Activated CD4-positive, alpha-beta T cell treated with anti-CD3 and anti-CD28 coated beads, Interleukin-2, amount 50 U/mL, for 24 hours (primary cell): Measurements from ENCODE around the gene AKTIP.
"Not testable (repeated sequence)": the region's sequence is repeated elsewhere in the genome, so short reads cannot be mapped to it uniquely, and the experiment has no call there.

Experiments
- DNase-seq, 2 donors: peaks; one replicate each; pipeline ENCODE4 v3.0.0-alpha.2; 2020; ENCODE audit warnings: low read depth in 1 of 2, low spot score in 1 of 2

Gene AKTIP

DNA sequence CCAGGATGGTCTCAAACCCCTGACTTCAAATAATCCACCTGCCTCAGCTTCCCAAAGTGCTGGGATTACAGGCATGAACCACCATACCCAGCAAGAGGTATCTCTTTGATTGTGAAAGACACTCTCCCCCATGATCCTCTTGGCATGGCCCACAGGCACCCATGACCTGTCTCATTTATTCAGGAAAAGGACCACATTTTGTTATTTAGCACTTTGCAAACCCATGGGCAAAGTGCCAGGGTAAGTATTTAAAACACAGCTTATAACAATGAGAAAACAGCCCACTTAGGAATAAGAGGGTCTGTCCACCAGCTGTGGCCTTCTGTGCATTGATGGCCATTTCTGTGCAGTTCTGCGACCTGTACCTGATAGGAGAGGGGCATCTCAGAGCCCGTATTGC lies 12.8 kb upstream of the AKTIP start:
- no peak for DNase-seq

DNA sequence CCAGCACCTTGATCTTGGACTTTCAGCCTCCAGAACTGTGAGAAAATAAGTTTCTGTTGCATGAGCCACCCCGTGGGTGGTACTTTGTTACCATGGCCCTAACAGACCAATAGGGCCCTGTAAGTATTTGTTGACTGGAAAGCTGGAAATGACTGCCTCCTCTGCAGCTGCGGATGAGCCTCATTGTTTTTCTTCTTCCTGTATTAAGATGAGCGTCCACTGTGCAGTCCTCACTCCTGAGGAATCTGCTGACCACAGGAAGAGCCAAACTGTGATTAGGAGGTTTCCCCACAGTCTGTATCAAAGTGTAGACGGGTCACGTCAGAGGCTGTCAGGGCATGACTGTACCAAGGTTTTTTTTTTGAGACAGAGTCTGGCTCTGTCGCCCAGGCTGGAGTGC lies 12.2 kb upstream of the AKTIP start:
- DNase-seq = no peak

DNA sequence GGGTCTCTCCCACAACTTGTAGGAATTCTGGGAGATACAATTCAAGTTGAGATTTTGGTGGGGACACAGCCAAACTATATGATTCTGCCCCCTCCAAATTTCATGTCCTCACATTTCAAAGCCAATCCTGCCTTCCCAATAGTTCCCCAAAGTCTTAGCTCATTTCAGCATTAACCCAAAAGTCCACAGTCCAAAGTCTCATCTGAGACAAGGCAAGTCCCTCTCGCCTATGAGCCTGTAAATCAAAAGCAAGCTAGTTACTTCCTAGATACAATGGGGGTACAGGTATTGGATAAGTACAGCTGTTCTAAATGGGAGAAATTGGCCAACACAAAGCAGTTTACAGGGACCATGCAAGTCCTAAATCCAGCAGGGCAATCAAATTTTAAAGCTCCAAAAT lies 9.8 kb upstream of the AKTIP start:
- not testable (repeated sequence) for DNase-seq

DNA sequence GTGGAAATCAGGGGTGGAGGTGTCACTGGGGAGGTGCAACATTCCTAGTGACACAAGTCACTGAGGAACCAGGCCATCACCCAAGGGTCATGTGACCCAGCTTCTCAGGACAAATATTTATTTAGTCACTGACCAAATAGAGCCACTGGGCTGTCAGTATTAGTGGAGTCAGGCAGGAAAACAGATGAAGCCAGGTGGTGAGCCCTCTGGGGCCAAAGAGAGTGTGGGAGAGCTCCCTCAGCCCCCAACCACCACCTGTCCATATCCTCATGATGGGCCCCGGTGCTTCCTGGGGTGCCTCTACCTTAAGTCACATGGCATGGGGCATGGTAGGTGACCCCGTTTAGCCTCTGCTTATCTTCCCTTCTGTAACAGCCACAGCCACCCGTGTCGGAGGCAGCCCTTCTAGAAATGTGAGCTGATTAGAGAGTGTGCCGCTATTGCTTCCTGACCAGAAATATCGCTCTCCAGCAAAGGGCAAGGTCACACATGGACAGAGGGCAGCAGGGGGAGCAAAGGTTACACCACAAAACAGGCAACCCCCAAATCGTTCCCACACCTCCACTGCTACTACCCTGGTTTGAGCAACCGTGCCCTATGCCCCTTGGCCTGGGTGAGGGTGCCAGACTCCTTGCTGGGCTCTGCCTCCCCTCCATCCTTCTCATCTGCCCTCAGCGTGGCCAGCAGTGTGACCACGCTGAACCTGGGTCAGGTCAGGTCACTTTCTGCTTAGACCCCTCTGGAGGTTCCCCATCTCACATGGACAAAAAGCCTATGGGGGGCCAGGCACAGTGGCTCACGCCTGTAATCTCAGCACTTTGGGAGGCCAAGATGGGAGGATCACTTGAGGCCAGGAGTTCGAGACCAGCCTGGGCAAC lies 8.6 kb upstream of the AKTIP start:
- no peak for DNase-seq

DNA sequence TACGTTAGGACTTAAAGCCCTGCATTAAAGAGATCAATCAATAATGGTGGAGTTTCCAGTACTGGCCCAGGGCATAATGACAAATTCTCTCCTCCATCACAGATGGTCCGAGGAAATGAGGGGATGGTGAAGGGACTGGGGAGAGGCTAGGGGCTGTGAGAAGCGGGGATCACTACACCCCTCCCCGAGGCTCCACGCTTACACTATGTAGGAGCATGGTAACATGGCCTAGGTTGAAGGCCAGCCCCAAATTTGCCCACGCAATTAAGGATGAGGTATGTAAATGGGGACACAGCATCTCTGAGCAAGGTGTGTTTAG lies 8.0 kb upstream of the AKTIP start:
- DNase-seq = no peak

DNA sequence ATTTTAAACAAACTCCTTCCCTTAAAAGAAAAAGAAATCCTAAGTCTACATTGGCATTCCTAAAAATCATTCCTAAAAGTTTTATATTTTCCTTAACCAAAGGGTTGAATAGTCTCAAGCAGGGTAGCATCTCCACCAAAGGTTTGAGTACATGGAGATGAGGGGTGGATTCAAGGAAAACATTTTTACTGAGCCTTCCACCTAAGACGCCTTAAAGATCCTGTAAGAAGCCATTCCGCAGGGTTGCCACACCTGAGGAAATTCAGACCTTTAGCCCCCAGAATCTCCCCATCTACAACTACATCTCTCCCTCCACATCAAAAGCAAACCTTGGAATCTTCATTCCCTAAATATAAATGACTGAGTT lies 7.7 kb upstream of the AKTIP start:
- DNase-seq = no peak

DNA sequence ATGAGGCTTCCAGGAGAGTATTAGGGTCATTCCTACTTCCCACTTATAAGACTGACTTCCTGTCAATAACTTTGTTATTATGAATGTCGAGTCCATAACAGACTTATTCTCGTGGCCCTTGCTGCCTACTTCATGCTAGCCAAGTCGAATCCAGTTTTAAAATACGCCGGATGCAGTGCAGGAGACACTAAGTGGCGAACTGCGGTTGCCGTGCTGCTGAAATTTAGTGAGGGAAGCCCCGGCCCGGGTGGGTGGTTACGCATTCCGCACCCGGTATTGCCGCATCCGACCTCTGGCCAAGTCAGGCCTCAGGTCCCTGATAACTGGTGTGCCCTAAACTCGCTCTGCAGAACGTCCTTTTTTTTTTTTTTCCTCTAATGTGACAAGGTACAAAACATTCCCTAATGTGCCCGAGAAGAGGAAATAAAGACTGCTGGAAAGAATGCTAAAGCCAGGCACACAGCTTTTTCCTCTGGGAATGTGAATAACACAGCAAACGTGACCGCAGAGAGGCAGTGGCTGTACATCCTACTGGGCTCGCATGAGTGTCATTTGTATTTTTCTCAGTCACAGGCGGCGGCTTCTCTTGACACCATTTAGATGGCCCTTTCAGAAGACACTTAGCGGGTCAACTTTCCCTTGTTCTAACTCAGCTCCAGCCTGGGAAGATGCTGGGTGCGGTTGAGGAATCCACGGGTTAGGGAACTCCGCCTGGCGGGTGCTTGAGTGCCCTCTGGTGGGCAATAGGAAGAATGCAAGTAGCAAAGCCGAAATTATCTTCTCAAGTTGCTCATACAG lies 7.1 kb upstream of the AKTIP start:
- DNase-seq = peak; percentile 24 to 35

DNA sequence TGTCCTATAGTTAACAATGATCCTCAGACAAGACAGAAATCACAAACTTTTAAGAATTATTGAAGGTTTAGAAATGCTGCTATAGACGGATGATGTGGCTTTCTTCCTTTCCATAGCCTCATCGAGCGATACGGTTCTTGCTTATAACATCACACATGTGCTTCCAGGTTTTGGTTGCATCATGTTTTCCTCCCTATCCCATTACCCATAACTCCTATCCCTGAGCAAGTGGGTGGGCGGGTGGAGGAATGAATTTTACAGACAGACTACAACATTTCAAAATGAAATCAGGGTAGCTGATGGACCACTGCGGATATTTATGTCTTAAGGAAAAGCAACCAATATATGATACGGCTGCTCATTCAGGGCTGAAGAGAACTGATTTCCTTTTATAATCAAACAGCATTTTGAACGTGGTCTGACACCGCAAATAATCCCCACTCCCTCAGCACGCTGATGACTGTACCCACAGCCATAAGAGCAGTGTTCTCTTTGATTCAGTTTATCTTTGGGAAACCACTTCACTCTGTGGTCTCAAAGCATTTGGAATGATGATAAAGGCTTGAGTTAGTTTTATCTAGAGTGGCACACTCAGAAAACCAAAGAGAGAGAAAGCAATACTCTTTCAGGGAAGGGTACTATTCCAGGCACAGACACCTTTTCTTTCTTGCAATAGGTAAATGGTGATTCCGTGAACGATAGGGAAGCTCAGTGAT lies 4.6 kb upstream of the AKTIP start:
- DNase-seq = no peak

DNA sequence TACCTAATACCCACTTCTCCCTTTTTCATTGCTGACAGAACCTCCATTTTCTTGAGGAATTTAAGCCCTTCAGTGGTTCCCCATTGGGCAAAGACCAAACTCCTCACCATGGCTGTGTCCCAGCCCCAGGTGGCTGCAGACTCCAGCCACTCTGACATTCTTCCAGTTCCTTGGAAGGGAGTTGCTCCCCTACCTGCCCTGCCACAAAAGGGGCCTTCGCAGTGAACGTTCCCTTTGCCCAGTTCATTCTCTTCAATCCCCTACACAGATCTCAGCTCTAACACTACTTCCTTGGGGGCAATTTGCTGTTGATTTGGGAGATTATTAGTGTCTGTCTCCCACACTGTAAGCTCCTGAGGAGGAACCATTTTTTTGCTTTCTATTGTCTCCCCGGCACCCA lies 3.2 kb upstream of the AKTIP start:
- DNase-seq = no peak

DNA sequence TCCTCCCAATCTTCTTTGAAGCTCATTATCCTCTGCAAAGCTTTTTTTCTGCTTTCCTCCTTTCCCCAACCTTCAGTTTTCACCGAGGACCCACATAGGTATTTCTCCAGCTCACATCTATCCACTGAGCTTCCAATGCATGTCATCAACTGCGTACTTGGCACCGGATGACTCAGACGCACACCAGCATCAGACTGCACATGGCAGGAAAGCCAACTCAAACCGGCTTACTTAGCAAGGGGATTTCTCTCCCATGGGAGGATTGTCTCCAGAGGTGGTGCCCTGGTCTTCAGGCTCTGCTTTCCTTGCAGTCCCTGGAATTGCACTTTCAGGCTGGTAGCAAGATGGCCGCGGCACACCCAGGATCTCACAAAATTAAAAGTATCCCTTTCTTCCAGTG lies 1.7 kb upstream of the AKTIP start:
- DNase-seq = no peak

DNA sequence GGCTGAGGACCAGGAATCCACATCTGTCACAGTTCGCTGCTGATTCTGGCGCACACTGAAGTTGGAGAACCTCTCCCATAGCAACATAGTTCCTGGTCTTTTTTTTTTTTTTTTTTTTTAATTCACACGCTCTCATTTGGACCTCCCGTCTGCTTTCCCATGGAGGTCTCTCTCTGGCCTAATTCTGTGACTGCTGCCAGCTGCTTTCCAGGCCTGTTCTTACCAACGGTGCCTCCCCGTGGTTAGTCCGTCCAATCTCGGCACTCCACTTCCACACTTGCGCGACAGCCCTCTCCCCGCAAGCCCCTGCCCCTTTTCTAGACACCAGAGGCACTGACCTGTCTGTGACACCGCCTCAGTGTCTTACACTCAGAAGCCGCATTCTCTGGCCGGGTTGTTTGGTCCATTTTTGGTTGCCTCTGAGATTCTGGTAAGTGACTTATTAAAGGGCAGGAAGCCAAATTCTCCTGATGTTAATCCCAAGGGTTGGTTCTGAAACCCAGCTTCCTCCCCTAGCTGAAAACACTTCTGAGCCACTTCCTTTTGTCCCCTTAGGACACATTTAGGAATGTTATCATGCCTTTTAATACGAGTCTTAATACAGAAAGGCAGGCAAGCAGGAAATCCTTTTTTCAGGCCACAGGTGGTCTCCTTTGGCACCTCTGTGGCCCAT lies 1.1 kb upstream of the AKTIP start:
- DNase-seq = no peak

DNA sequence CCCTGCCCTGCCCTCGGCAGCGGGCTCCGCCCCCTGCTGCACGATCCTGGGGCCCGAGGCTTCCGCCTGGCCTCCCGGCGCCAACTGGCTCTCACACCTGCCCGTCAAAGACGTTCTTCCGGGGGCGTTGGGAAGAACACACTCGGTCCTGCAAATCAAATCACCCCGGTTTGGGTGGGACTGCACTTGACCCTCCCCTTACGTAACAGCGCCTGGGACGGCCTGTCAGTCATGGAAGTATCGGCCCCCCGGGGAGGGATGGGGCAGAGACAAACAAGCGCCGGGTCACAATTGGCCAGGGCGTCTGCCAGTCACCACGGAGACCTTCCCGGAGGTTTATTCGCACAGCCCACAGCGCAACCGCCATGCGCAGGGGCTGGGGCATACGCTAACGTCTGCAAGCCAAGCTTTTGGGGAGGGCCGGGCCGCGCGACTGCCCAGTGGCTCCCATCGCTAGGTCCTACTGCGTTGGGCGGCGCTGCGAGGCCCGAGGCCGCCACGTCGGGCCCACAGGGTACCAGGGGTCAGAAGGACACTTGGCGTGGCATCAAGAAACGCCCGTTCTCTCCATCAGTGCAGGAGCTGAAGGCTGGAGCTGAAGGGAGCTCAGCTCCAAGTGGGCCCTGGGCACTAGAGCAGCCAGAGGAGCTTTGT lies 388 bp upstream of the AKTIP start:
- DNase-seq = peak; percentile 98 to 100

DNA sequence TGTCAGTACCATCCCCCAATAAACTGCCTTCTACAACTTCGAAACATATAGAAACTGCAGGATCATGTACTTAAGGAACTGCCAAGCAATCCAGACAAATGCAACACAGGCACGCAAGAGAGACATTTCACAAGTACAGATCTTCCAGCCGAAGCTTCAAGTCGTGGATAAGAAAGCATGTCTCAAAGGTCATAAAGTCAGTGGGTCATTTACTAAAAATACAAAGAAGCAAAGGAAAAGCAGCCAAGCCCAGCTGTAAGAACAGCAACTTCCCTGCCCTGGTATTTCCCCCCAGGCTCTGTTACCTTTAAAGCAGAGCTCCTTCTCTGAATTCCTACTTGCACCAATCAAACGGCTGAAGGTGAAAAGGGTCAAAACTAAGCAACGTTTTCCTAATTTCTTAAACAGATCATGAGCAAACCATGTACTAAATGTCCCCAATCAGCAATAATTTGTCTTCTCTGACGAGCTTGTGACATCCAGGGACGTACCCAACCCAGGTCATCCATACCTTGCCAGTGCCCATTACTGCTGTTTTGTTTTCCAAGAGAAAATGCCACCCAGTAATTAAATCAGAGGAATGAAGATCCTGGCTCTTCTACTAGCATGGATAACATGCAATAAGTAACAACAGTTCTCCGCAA lies 1.7 kb downstream of the AKTIP start:
- DNase-seq = no peak

DNA sequence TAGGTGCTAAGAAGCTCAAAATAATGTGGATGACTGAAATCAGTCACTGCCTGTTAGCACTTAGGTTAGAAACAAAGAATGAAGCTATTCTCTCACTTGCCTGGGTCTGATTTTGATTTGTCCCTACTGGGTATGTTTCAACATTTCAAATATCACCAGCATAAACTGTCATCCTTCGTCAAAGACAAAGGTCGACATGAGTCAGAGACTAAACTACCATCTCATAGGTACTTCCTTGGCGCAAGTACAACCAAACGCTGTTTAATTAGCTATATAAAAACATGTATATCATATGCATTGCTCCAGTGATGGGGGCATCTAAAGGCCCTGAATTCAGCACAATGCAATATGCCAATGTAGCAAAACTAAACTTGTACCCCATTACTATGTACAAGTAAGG lies 4.0 kb downstream of the AKTIP start:
- no peak for DNase-seq

DNA sequence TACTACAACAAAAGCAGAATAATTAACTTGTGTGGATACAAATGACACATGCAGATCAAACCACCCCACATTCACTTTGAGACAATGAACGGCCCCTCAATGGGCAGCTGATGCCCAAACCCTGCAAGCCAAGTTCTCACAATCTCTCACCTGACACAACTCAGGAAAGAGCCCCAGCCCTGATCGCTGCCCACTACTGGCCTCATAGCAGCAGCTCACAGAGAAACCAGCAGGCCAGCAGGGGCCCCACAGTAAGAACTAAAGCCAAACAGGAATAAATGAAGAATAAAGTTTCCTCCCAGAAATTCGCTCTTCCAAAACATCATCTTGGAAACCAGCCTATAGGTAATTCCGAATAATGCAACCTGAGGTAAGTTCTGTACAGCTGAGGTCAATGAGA lies 7.7 kb downstream of the AKTIP start:
- DNase-seq = no peak

DNA sequence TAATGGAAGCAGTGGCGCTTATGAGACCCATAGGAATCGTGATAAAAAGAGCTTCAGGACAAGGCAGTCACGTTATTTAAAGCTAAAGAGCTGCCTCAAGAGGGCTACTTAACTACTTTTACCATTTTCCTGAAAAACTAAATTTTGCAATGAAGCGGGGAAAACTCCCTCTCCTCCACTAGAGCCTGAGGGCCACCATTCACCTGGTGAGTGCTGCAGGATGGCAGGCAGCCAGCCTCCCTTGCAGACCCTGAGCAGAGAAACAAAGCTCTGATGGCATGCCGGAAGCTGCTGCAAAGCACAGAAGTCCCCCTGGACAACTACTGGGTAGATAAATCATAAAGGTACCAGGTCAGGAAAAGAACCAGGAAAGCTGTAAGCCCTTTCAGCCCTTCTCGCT lies 8.4 kb downstream of the AKTIP start:
- DNase-seq = no peak

DNA sequence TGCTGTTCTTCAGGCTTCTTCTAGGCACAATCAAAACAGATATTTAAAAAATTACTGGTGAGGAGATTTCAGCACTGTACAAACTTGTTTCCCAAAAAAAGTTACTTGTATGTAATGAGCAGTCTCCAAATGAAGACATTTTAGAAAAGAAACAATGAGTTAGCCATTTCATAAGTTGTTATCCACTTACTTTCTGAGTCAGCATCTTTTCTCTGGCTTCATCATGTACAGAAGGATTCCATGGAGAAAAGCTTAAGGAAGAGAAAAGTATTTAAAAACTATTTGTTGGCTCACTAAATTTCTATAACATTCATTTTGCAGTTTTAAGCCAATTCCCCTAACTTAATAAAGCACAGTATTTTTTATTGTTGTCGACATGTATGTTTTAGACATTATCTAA lies 10.5 kb downstream of the AKTIP start:
- DNase-seq = no peak

DNA sequence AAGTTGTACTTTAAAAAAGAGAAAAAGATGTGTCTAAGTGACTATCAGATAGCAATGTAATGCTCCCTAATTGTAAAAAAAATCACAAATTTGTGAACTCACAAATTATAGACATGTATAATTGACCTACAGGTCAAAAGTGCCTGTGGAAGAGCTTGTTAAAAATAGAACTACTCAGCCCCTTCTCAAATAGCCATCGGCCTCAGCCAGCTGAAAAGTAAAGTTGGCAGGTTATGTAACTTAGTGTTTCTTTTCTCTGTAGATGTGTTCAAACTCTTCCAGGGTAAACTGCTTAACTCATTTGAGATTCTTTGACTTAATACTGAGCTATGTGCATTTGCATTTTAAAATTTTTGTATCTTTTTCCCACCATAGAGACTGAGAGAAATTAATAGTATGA lies 13.3 kb downstream of the AKTIP start:
- no peak for DNase-seq

DNA sequence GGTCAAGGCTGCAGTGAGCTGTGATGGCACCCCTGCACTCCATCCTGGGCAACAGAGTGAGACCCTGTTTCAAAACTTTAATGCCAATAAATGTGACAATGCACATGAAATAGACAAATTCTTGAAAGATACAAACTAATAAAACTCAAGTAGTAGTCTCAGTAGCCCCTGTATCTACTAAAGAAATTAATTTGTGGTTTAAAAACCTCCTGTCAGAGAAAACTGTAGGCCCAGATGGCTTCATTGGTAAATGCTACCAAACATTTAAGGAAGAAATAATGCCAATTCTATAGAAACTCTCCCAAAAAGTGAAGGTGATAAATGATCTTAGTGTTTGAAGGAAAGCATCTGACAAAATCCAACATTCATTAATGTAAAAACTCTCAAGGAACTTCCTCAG lies 16.8 kb downstream of the AKTIP start:
- DNase-seq = no peak

DNA sequence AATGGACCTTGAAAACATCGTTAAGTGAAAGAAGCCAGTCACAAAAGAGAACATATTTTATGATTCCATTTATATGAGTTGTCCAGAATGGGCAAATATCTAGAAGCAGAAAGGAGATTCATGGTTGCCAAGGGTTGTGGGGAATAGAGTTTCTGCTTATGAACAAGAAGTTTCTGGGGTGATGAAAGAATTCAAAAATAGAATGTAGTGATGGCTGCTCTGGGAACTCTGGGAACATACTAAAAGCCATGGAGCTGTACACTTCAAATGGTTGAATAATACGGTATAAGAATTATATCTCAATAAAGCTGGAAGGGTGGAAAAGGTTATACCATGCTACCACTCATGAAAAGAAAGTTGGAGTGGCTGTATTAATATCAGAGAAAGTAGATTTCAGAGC lies 18.5 kb downstream of the AKTIP start:
- DNase-seq = no peak

DNA sequence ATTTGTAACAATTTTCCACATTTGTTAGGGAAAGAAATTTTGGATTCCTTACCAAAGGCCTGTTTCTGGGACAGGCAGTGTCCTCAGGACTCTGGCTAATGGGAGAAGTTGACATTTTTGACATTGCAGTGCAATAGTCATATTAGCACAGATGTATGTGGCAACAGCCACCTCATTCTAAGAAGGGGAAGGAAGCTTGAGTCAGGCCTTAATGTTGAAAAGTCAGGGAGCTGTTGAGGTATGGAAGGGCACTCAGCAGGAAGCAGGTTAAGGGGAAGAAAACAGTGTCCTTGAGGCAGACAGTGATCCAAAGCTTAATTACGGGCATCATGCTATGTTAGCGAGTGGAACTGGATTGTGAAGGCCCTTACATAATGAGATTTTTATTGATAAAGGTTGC lies 20.9 kb downstream of the AKTIP start:
- DNase-seq = no peak
